Endometrial microvascular endothelial cells (primary cell): ENCODE results near the gene TRIM7. TPM values are rescaled to one million over a fixed set of nuclear protein-coding genes. Genes with fewer than 3 reads are reported as not detected.

Experiments
- in situ Hi-C: cut with HindIII; loops from 2 replicates; pipeline ENCODE4 v1.10.0; 2017; ENCODE audit warnings: low sequenced_read_pairs, low pct_unique_long_range_greater_than_20kb; ENCODE audit errors: inconsistent ontology term
- total RNA-seq: library from RNA; depleted of rRNA; stranded (reverse); fragments of >200 nt; gene quantifications from one replicate; pipeline ENCODE4 v1.2.3, GENCODE V29; 2015; ENCODE audit errors: inconsistent ontology term

TRIM7 gene
- total RNA-seq: 5.3 TPM

DNA sequence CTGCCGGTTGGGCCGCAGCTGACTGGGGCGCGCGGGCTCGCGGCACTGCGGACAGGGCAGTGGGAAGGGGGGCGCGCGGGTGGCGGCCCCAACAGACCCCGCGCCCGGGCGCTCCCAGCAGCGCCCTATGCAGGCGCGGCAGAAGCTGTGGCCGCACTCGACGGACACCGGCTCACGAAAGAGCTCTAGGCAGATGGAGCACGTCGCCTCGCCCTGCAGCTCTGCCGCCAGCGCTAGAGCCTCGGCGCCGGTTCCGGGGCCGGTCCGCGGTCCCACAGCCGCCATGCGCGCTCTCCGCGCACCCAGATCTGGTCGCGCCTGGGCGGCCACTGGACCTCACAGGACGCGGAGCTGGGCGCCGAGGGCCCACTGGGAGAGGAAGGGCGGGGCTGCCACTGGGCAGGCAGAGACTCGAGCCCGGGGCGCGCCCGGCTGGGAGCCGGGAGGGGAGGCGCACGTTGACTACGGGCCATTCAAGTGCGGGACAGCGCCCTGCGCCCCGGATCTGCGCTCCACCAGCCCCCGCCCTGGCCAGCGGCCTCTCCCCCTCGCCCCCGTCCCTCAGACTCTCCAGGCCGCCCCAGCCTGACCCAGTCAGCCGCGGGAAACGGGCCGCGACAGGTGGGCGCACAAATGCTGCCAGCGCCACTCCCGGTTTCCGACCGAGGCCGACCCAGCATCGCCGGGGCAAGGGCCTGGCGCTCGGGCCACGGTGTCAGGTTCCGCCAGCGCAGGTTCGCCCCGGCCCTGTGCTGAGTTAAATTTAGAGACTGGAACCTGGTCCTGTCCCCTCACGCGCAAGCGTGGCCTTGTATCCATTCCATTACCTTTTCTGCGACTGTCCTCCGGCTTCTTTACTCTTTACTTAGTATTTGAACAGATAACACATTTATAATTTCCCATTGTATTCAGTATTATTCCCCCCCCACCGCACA is at the start of gene TRIM7:
TSS of gene TRIM7 (minus strand) at position 371 of the 935 bp plus-strand sequence. CDS start at position 285, 86 bp downstream.
- in situ Hi-C loops: no loop called here

DNA sequence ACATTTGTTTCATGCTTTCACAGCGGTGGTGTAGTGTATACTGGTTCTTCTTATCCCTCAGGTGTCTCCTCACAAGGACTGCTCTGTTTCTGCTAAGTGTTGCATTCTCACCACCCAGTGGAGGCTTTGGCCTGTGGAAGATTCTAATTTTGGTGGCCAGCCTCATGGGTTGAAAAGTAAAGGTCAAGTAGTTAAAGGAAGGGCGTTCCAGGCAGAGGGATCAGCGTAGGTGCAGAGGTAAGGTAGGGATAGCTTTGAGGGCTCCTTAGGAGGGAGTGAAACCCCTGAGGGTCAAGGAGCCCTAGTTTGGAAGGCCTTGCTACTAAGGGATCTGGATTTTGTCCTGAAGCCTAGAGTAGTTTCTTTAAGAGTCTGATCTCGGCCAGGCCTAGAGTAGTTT is 43.3 kb upstream of the TRIM7 start:
- in situ Hi-C loops: no loop called here

GRCh38 chr5:181246276-181247049 is 41.5 kb upstream of the TRIM7 start:
- in situ Hi-C loops: no loop called here

DNA sequence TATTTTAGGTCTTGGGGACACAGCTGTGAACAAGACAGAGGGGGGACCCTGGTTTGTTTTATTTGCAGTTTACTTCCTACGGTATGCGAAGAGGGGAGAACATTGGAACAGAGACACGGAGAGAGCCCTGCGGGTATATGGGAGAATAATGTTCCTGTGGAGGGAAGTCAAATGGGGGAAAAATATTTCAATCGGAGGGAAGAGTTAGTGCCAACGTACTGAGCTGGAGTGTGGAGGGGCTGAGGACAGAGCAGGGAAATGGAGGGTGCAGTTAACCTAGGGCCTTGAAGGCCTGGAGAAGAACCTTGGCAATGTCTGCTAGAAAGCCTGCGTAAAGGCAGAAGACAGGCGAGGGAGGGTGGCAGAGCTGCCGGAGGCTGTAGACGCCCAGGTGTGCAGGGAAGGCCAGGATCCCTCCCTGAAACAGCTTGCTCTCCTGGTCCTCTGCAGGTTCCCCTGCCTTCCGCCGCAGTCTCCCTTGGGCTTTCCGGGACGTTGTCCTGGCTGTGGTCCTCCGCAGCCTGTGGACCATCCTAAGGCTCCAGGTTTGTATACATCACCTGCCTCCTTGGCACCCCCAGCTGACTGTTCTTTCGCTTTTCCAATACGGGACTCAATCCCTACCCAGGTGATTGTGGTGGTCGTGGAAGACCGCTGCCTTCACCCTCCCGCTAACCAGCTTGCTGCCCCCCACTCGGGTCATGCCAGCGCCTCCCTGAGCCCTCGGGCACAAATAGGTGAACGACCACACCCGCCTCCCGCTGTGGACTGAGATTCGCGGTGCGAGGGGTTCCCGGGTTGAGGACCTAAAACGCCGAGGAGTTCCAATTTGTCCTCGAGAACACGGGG is 40.7 kb upstream of the TRIM7 start:
- in situ Hi-C loops: no loop called here

DNA sequence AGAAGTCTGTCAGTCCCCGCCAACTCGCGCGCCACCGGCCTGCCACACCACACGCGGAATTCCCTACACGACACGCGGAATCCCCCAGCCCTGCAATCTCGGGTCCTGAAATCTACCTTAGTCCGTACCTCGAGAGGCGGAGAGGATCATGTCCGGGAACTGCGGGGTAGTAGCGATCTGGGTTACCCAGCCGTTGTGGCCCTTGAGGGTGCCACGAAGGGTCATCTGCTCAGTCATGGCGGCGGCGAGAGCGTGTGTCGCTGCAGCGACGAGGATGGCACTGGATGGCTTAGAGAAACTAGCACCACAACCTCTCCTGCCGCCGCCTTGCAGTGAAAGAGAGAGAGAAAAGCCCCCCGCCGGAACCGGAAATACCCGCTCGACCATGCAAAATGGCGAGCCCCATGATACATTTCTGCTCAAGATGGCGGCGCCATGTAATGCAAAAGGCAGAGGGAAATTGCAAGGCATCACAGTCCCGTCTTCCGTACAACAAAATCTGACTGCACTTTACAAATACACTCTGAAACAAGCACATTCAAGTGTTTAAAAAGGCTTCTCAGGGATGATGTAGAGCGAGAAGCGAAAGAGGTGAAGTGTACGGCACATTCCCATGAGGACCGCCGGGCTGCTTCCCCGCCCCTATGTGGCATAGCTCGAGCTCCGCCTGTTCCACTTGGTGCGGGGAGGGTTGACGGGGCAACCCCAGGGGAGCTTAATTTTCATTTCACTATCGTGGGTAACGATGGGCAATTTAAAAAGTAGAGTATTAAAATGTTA is 38.8 kb upstream of the TRIM7 start, which contains the start of gene RACK1:
TSS of gene RACK1 (minus strand) at position 343 of the 780 bp plus-strand sequence. CDS start at position 237, 106 bp downstream.
- in situ Hi-C loops: no loop called here

DNA sequence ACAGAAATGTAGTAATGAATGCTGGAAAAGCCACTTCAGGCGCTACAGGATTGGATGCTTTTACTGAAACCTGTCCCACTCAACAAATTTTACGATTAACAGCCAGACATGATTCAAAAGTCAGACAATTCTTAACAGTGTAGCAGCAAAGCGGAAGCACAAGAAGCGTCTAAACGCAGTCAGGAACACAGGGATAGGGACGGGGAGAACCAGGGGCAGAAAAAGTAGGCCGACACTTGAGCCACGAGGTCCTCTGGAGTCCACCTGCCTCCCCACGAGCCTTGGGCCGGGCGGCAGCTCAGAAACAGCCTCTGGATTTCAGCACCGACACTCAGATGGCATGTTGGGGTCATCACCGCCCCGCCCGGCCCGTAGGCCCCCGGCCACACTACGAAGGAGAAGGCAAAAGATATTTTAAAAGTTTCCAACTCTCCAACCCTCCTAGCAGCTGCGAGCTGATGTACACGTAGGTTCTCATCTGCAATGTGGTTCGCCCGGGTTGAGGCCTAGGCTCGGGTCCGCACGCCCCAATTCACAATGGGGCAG is 38.1 kb upstream of the TRIM7 start:
- in situ Hi-C loops: no loop called here

- in situ Hi-C loops: no loop called here
Observed at GRCh38 chr5:181242031-181242451, 37.0 kb upstream of the TRIM7 start.

DNA sequence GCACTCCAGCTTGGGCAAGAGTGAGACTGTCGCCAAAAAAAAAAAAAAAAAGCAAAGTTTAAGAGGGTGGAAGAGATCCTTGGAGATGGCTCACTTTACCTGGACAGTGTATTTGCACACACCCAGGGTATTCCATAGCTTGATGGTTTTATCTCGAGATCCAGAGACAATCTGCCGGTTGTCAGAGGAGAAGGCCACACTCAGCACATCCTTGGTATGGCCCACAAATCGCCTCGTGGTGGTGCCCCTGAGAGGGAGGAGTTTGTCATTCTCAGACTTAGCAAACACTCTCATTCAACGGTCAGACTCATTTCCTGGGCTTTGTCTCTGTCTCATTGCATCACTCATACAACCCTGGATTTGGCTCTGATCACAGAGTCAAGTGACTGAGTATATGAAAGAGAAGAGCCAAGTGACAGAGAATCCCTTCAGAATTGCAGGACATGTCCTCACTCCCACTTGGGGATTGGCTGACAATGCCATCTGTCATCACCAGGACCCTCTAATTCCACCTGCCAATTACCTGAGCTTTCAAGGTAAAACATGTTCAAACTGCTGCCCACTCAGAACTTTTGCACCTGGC is 36.5 kb upstream of the TRIM7 start:
- in situ Hi-C loops: no loop called here

DNA sequence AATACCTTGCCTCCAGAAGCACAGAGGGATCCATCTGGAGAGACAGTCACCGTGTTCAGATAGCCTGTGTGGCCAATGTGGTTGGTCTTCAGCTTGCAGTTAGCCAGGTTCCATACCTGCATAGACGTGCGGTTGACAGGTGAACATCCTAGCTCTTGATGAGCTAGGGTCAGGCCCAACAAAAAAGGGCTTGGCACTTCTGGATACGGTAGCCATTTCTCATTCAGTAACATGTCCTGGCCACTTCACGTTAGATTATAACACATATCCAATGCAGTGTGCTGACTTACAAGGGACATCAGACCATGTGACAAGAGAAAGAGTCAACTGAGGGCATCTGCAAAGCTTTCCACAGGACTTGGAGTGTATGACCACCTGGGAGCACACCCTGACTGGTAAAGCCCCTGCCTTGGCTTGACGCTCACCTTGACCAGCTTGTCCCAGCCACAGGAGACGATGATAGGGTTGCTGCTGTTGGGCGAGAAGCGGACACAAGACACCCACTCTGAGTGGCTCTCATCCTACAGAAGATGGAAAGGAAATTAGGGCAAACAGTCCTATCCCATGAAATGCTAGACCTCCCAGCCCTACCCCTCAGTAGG is 34.2 kb upstream of the TRIM7 start:
- in situ Hi-C loops: no loop called here

- in situ Hi-C loops: no loop called here
Observed at GRCh38 chr5:181237729-181238385, 32.9 kb upstream of the TRIM7 start.

- in situ Hi-C loops: no loop called here
Observed at GRCh38 chr5:181236954-181237641, 32.1 kb upstream of the TRIM7 start.

GRCh38 chr5:181236471-181236870 is 31.5 kb upstream of the TRIM7 start:
- in situ Hi-C loops: no loop called here

DNA sequence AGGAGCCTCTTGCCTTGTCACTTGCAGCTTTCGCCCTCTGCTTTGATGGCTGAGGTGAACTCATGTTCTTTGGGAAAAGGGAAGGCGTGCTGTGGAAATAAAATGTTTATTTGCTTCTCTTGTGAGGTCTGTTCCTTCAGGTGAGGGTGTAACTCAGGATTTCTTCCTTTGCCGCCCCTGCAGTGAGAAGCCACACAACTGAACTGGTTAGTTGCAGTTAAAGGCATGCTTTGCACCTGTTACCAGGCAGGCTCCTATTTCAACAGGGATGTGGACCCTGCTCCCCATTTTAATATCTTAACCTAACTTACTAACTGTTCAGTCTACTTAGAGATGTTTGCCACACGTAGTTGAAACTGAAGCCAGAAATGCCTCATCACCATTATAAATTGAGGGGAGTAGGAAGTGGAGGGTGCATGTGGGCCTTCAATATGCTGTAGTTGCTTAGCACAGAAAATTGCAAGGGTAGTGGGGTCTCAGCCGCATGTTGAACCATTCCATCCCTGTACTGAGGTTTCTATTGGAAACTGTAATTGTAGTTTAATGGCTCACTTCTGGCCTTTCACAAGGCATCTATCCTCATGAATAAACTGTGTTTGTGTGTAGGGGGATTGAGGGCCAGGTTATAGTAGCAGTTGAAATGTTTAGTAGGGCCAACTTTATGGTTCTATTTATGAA is 30.8 kb upstream of the TRIM7 start:
- in situ Hi-C loops: no loop called here

GRCh38 chr5:181235323-181235688 is 30.3 kb upstream of the TRIM7 start:
- in situ Hi-C loops: no loop called here

GRCh38 chr5:181234455-181235306 is 29.7 kb upstream of the TRIM7 start:
- in situ Hi-C loops: no loop called here
